OCI-LY7 (cell line): ENCODE results near the gene MBLAC1. TPM values are rescaled to one million over a fixed set of nuclear protein-coding genes. Genes with fewer than 3 reads are reported as not detected.
A peak's percentile ranks its signal among the peaks of the same experiment; 100 is the strongest.

Experiments used
- Bru-seq: library from RNA; stranded (reverse); fragments of 400-500 nt; gene quantifications from one replicate; lab custom pipeline; 2021; lab: Mats Ljungman, UMichigan
- BruChase-seq, 2 experiments: library from RNA; stranded (reverse); fragments of 400-500 nt; gene quantifications; one replicate each; lab custom pipeline; 2021; lab: Mats Ljungman, UMichigan
- BruUV-seq: library from RNA; stranded (reverse); fragments of 400-500 nt; replicated peaks from 2 replicates; lab custom pipeline; 2021; lab: Mats Ljungman, UMichigan
- CTCF ChIA-PET: fragments of 300-600 bp; sonication (Branson Sonifier 250); formaldehyde crosslinking; loops from one replicate; lab custom pipeline; 2022; ENCODE audit warnings: antibody characterized with exemption; ENCODE audit not compliant: unreplicated experiment; lab: Charles Lee
- POLR2A ChIA-PET: fragments of 300-600 bp; sonication (Branson Sonifier 250); formaldehyde crosslinking; loops from one replicate; lab custom pipeline; 2022; ENCODE audit warnings: antibody characterized with exemption; lab: Charles Lee
- DNase-seq: peaks from one replicate; pipeline ENCODE4 v3.0.0-alpha.2; 2015; ENCODE audit warnings: low spot score
- H2AFZ ChIP-seq: fragments of 200-600 bp; sonication (generic), shearing (Covaris generic); 2 replicates; pipeline ENCODE4 v1.6.1; 2014; ENCODE audit warnings: mild to moderate bottlenecking, antibody characterized with exemption, low read length, moderate library complexity
- H3K27ac ChIP-seq: fragments of 200-600 bp; sonication (generic); 2 replicates; pipeline ENCODE4 v1.5.1; 2014; ENCODE audit warnings: mixed run types, low read depth, mild to moderate bottlenecking, moderate library complexity, low read length, inconsistent platforms; ENCODE audit not compliant: poor library complexity, severe bottlenecking
- H3K36me3 ChIP-seq: fragments of 200-600 bp; sonication (generic); 2 replicates; pipeline ENCODE4 v1.6.1; 2014; ENCODE audit warnings: mild to moderate bottlenecking, antibody characterized with exemption, low read length, moderate library complexity, mixed read lengths; ENCODE audit not compliant: insufficient read depth
- H3K4me1 ChIP-seq: fragments of 200-600 bp; sonication (generic); 2 replicates; pipeline ENCODE4 v1.5.1; 2014; ENCODE audit warnings: mild to moderate bottlenecking, low read length; ENCODE audit not compliant: insufficient read depth, poor library complexity, severe bottlenecking
- H3K4me2 ChIP-seq: fragments of 200-600 bp; sonication (generic); 2 replicates; pipeline ENCODE4 v1.6.1; 2014; ENCODE audit warnings: mild to moderate bottlenecking, low read length
- H3K4me3 ChIP-seq: fragments of 200-600 bp; sonication (generic); 2 replicates; pipeline ENCODE4 v1.5.1; 2014; ENCODE audit warnings: mild to moderate bottlenecking, low read depth, low read length; ENCODE audit not compliant: poor library complexity, severe bottlenecking
- H3K79me2 ChIP-seq: fragments of 200-600 bp; sonication (generic); 2 replicates; pipeline ENCODE4 v1.6.1; 2016; ENCODE audit warnings: low read depth, mild to moderate bottlenecking, low read length, moderate library complexity, mixed read lengths; ENCODE audit not compliant: insufficient read depth
- H3K9me2 ChIP-seq: fragments of 200-600 bp; sonication (generic); 2 replicates; pipeline ENCODE4 v1.6.1; 2016; ENCODE audit warnings: mild to moderate bottlenecking, low read length, mixed read lengths; ENCODE audit not compliant: insufficient read depth
- H3K9me3 ChIP-seq: fragments of 200-600 bp; sonication (generic); 2 replicates; pipeline ENCODE4 v1.6.1; 2014; ENCODE audit warnings: mild to moderate bottlenecking, mixed run types, low read length, mixed read lengths
- H4K20me1 ChIP-seq: fragments of 200-600 bp; sonication (generic); 2 replicates; pipeline ENCODE4 v1.6.1; 2014; ENCODE audit warnings: mild to moderate bottlenecking, antibody characterized with exemption, low read length, moderate library complexity, mixed read lengths; ENCODE audit not compliant: insufficient read depth
- EZH2phosphoT487 ChIP-seq: fragments of 200-600 bp; sonication (generic); IDR thresholded peaks from 2 replicates; pipeline ENCODE4 v1.6.1; 2018; ENCODE audit warnings: low read depth, borderline replicate concordance, mild to moderate bottlenecking, mixed run types, antibody characterized with exemption, low read length, moderate library complexity, mixed read lengths
- intact Hi-C: fragments of 100-400 bp; cut with micrococcal nuclease; formaldehyde crosslinking; loops from one replicate; pipeline ENCODE4 v1.10.0; 2022; ENCODE audit not compliant: unreplicated experiment
- long read RNA-seq: library from polyadenylated mRNA; stranded (forward); transcript quantifications from one replicate; pipeline ENCODE4 v2.0.0, GENCODE V29; 2022
- total RNA-seq, 2 experiments: library from RNA; depleted of rRNA in 1 of 2; stranded (reverse); fragments of >200 nt in 1 of 2; shearing (Covaris generic) in 1 of 2; gene quantifications; 2 replicates each; pipeline ENCODE4 v1.2.3, GENCODE V29; 2014 to 2022
- TF ChIP-seq, protein P1 (sequence below): fragments of 200-600 bp; sonication (generic); conservative IDR thresholded peaks from 2 replicates; pipeline ENCODE4 v1.5.1; 2014; ENCODE audit warnings: mild to moderate bottlenecking, antibody characterized with exemption, low read length, moderate library complexity, mixed read lengths

The MBLAC1 gene, protein sequence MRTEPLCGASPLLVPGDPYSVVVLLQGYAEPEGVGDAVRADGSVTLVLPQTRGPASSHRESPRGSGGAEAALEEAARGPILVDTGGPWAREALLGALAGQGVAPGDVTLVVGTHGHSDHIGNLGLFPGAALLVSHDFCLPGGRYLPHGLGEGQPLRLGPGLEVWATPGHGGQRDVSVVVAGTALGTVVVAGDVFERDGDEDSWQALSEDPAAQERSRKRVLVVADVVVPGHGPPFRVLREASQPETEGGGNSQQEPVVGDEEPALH
- total RNA-seq (2014; rRNA removed; shearing (Covaris generic)): 4.4 and 4.8 TPM in 2 replicates
- 3.7 and 4.5 TPM in 2 replicates for total RNA-seq (2022)
- percentile 48 among the genes with signal in this experiment for Bru-seq, nascent RNA
- percentile 55 among the genes with signal in this experiment for BruChase-seq, experiment 1, labeled RNA remaining after a 6-hour chase
- BruChase-seq, experiment 2, labeled RNA remaining after a 2-hour chase: percentile 59 among the genes with signal in this experiment
- long read RNA-seq, partial matches to known transcripts: 0 of 11 reads
- long read RNA-seq, other reads (novel, unspliced or antisense): 7 of 11 reads

DNA sequence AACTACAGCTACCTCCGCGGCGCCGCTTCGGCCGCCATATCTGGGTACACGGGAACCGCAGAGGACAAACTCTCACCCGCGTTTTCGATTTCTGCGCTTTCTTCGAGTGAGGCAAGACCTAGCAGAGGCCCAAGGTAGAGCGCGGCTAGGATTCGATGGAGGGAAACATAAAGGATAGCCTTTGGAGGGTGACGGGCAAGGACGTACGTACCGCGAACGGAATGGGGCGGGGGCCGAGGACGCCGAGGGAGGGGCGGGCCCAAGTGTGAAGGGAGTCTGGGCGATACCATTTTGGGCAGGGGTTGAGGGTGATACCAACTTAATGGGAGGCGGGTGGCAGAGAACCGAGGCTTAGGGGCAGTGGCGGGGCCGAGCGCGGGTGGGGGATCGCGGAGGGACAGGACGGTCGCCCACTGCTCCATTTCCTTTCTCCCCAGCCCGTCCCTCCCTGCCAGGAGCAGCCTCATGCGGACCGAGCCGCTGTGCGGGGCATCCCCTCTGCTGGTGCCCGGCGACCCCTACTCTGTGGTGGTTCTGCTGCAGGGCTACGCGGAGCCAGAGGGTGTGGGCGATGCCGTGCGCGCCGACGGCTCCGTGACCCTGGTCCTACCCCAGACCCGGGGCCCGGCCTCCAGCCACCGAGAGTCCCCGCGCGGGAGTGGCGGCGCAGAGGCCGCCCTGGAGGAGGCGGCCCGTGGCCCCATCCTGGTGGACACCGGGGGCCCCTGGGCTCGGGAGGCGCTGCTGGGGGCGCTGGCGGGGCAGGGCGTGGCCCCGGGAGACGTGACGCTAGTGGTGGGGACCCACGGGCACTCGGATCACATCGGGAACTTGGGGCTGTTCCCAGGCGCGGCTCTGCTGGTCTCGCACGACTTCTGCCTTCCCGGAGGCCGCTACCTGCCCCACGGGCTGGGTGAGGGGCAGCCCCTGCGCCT, at the start of gene MBLAC1:
Gene MBLAC1, plus strand, starts transcription at position 37 of the 935 bp plus-strand sequence. Its CDS starts 429 bp downstream, at position 466.
- H3K4me3 ChIP-seq: peak within 1 kb of the TSS; percentile 73
- DNase-seq: peak; percentile 95
- H3K9me2 ChIP-seq: no peaks in the 10 kb centered on the region
- H3K79me2 ChIP-seq: peaks cover 8% of the 10 kb centered on the region; the same call in 1 of the 2 replicates
- no peaks in the 10 kb centered on the region for H3K9me3 ChIP-seq
- CTCF ChIA-PET: no interaction called here
- no peaks in the 10 kb centered on the region for H4K20me1 ChIP-seq
- no peak for TF ChIP-seq EZH2phosphoT487
- TF ChIP-seq, protein P1, sequence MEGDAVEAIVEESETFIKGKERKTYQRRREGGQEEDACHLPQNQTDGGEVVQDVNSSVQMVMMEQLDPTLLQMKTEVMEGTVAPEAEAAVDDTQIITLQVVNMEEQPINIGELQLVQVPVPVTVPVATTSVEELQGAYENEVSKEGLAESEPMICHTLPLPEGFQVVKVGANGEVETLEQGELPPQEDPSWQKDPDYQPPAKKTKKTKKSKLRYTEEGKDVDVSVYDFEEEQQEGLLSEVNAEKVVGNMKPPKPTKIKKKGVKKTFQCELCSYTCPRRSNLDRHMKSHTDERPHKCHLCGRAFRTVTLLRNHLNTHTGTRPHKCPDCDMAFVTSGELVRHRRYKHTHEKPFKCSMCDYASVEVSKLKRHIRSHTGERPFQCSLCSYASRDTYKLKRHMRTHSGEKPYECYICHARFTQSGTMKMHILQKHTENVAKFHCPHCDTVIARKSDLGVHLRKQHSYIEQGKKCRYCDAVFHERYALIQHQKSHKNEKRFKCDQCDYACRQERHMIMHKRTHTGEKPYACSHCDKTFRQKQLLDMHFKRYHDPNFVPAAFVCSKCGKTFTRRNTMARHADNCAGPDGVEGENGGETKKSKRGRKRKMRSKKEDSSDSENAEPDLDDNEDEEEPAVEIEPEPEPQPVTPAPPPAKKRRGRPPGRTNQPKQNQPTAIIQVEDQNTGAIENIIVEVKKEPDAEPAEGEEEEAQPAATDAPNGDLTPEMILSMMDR: no peak
- intact Hi-C loops: loop anchor here (2.0 to 5.0 kb wide), 2 partner anchors 26 to 45 kb away; partner anchors contain the start of genes AP4M1, MCM7 and ZNF3
- no TSS peak for BruUV-seq
- H3K36me3 ChIP-seq: peaks cover 22% of the 10 kb centered on the region; the same call in 1 of the 2 replicates
- H3K4me1 ChIP-seq: peaks cover 48% of the 10 kb centered on the region
- H3K27ac ChIP-seq: peak within 1 kb of the TSS; percentile 94
- H3K4me2 ChIP-seq: peak within 1 kb of the TSS; percentile 91
- POLR2A ChIA-PET: interaction anchor here (0.6 to 2.9 kb wide), 6 partner anchors 13 to 991 kb away, joined by 3 to 22 read pairs (median 4); partner anchors contain the start of genes AP4M1, LAMTOR4 and MCM7
- H2AFZ ChIP-seq: peak within 1 kb of the TSS; percentile 70

DNA sequence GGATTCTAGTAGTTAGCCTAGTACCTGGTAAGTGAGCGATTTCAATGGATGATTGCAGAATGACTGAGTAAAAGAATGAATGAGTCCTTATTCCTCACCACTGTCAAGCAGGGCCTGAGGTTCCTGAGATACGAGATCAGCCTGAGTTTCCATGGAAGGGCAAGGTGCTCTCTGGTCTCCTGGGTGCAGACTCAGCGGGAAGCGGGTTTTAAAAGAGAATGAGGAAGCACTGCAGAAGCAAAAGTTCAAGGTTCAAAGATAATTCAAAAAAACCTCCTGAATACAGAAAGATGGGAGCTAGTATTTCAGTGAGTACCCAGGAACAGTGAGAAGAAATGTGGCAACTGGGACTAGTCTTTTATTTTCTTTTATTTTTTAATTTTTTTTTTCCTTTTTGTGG, 49.6 kb upstream of the MBLAC1 start:
- Histone ChIP-seq H3K4me1 (peaks cover 7% of the 10 kb centered on the region), H4K20me1 (no peaks in the 10 kb centered on the region), H3K9me2 (no peaks in the 10 kb centered on the region), H3K36me3 (peaks cover 53% of the 10 kb centered on the region), H3K79me2 (peaks cover 11% of the 10 kb centered on the region; the same call in 1 of the 2 replicates), H2AFZ (no peak overlapping the region), H3K4me2 (no peak overlapping the region), H3K9me3 (no peaks in the 10 kb centered on the region), H3K27ac (no peak overlapping the region), H3K4me3 (no peak overlapping the region)
- ChIA-PET POLR2A (no interaction called here), CTCF (no interaction called here)
- BruUV-seq: no TSS peak
- TF ChIP-seq, protein P1: no peak
- no peak for TF ChIP-seq EZH2phosphoT487
- intact Hi-C loops: no loop called here
- DNase-seq: no peak
